SK-N-MC (cell line): ENCODE data around the gene MARF1.

Experiments used
- EZH2 ChIP-seq: fragments of 200-600 bp; sonication (generic); IDR thresholded peaks from one replicate; pipeline ENCODE4 v1.6.1; 2017; ENCODE audit warnings: antibody characterized with exemption
- FOXP2 ChIP-seq: optimal IDR thresholded peaks from 2 replicates; pipeline ENCODE3; 2011; ENCODE audit warnings: mild to moderate bottlenecking, moderate library complexity; ENCODE audit not compliant: insufficient read depth; ENCODE audit errors: extremely low read length, control extremely low read depth
- POLR2AphosphoS5 ChIP-seq: IDR thresholded peaks from 2 replicates; pipeline ENCODE4 v1.6.1; 2012; ENCODE audit warnings: mild to moderate bottlenecking, low read depth, low read length, borderline replicate concordance

- TF ChIP-seq POLR2AphosphoS5 (no peak), EZH2 (no peak), FOXP2 (no peak)
These were observed 76.9 kb downstream of the MARF1 start for GRCh38 chr16:15566095-15566494.
